NCI-H2171 (cell line): ENCODE results near the gene DPP6.
"Not testable (repeated sequence)": the region's sequence is repeated elsewhere in the genome, so short reads cannot be mapped to it uniquely, and the experiment has no call there.

ENCODE experiments used
- DNase-seq: peaks from one replicate; lab custom pipeline; 2025; lab: John Stamatoyannopoulos, UW

Gene DPP6

GRCh38 chr7:154148791-154149516, 96.8 kb downstream of the DPP6 start:
- not testable (repeated sequence) for DNase-seq

DNA sequence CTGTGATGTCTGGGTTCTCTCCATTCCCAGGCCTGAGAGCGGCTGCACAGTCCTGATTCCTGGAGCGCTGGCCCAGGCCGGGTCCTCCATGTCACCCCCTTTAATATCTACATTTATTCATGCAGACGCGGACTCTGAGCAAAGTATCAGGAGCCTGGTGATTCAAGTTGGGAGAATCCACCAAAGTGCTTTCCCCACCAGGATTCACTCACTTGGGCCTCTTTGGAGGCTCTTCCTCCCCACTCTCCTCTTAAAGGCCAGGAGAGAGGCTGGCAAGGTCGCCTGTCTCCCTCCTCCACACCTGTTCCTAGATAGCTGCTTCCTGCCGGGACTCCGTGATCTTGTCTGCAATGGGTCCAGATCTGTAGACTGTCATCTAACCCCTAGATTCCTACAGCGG, 98.5 kb downstream of the DPP6 start:
- not testable (repeated sequence) for DNase-seq

- not testable (repeated sequence) for DNase-seq
Measured at GRCh38 chr7:154151306-154151705, 99.1 kb downstream of the DPP6 start.

DNA sequence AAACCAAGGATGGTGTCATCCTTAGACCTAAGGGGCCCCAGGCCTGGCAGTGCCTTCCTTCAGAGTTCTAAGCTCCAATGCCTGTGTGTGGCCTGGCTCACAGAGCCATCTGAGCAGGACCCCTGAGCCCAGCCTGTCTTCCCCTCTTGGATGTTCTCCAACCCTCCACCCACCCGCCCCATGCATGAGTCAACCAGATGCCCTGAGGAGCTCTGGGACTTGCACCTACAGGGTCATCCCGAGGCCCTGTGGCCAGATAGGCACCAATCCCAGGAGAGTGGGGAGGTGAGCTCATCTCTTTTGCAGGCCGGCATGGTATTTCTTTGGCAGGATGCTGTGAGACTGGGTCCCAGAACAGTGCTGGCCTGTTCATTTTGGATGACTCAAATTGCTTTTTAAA, 103.7 kb downstream of the DPP6 start:
- not testable (repeated sequence) for DNase-seq

DNA sequence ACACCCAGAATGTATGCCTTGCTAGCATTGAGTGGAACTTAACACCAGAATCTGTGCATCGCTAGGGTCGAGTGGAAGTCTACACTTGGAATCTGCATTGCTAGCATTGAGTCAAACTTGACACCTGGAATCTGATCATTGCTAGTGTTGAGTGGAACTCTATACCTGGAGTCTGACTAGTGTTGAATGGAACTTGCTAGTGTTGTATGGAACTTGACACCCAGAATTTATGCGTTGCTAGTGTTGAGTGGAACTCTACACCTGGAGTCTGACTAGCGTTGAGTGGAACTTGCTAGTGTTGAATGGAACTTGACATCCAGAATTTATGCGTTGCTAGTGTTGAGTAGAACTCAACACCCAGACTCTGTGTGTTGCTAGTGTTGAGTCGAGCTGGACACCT, 110.7 kb downstream of the DPP6 start:
- DNase-seq, result not testable (repeated sequence)

GRCh38 chr7:154163642-154164041, 111.4 kb downstream of the DPP6 start:
- not testable (repeated sequence) for DNase-seq

GRCh38 chr7:154167051-154167450, 114.9 kb downstream of the DPP6 start:
- no peak for DNase-seq

DNA sequence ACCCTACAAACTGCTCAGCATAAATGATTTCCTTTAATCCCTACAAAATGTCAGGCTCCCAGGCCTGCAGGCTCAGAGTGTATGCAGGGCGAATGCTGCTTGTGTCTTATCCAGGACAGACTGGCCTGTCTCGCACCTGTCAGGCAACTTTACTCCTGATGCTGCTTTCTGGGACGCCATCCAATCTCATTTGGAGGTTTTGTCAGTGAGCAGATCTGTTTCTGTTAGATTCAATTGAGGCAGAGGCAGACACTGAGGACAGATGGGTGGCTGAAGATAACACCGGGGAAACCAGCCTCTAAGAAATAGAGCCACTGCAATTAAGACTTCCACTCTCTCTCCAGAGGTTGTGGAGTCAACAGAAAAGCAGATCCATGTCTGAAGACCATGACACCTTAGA, 115.6 kb downstream of the DPP6 start:
- DNase-seq, result no peak

DNA sequence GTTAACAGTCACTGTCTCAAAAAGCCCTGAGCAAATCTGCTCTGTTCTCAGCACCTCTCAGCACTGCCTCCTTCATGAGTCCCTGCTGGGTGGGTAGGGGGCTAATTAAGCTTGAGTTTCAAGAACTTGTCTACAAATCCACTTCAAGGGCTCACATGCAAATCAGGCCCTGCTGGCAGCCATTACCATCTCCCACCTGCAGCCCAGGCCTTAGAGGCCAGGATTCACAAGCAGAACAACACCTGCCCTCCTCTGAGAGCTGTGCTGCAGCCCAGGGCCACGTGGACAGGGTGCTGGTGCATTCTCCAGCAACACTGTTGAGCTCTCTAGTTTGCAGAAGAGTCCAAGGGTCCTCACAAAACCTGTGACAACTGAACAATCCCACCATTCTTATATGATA, 119.2 kb downstream of the DPP6 start:
- DNase-seq, result no peak

DNA sequence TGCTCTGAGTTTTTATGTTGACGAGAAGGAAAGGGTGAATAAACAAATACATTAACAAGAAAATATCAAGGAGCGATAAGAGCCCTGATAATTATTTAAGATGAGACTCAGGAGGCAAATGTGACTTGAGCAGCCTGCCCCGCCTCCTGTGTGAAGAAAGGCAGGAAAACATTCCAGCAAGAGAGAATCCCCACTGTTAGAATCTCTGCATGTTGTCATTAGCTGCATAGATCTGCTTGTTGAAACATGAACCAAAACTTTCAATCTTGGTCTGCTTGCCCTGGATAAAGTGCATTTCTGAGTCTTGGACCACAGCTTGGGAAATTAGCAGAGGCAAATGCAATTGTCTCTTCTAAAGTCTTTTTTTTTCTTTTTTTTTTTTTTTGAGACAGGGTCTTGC, 120.0 kb downstream of the DPP6 start:
- DNase-seq, result no peak

GRCh38 chr7:154177584-154177983, 125.4 kb downstream of the DPP6 start:
- no peak for DNase-seq

- DNase-seq, result no peak
Measured at GRCh38 chr7:154178895-154179294, 126.7 kb downstream of the DPP6 start.

DNA sequence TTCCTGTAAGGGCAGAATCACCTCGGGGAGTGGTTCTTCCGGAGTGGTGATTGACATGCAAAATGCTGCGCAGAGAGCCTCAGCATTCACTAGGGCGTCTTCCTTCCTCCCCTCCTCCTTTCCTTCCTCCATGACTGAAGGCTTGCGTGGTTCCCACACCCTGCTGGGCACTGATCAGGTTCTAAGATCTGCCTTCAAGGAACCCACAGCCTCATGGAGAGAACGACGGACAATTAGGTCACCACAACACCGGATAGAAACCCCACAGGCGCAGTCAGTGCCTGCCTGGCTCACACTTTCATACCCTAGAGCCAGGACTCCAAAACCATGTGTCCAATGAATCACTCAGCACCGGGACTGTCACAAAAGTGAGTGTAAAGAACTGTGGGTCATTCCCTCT, 131.3 kb downstream of the DPP6 start:
- no peak for DNase-seq

GRCh38 chr7:154183946-154184345, 131.7 kb downstream of the DPP6 start:
- no peak for DNase-seq

GRCh38 chr7:154186811-154187210, 134.6 kb downstream of the DPP6 start:
- DNase-seq, result no peak

DNA sequence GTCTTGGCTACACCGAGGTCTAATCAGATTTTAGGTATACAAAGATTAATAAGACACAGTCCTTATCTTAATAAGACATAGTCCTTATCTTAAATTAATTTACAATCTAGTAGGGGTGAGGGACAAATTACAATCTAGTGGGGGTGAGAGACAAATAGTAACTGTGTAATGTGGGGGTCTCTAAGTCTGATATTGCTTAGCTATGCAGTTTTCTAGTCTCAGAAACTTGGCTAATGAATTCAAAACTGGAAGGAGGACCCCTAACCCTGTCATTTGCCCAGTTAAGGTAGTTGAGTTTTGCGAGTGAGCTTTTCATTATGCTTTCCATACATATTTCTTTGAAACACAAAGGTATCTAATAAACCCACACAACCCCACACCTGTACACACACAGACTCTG, 136.1 kb downstream of the DPP6 start:
- DNase-seq, result no peak

GRCh38 chr7:154195266-154195665, 143.1 kb downstream of the DPP6 start:
- no peak for DNase-seq

DNA sequence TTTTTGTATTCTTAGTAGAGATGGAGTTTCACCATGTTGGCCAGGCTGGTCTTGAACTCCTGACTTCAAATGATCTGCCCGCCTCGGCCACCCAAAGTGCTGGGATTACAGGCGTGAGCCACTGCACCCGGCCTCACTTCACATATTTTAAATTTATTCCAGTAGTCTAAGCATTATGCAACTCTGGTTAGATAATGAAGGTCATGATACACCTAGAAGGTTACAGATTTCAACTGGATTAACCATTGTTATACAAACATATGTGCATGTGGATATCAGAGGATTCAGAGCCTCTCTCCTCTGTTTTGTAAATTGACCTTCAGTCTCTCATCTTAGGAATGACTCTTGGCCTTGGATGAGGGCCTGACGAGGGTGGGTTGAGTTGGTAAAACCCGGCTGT, 146.3 kb downstream of the DPP6 start:
- DNase-seq, result no peak

- DNase-seq, result no peak
Measured at GRCh38 chr7:154200241-154200640, 148.0 kb downstream of the DPP6 start.

GRCh38 chr7:154202002-154202401, 149.8 kb downstream of the DPP6 start:
- no peak for DNase-seq

- no peak for DNase-seq
Measured at GRCh38 chr7:154204046-154204445, 151.8 kb downstream of the DPP6 start.

GRCh38 chr7:154212861-154213260, 160.7 kb downstream of the DPP6 start:
- DNase-seq, result no peak

- DNase-seq, result no peak
Measured at GRCh38 chr7:154217688-154218340, 165.6 kb downstream of the DPP6 start.

DNA sequence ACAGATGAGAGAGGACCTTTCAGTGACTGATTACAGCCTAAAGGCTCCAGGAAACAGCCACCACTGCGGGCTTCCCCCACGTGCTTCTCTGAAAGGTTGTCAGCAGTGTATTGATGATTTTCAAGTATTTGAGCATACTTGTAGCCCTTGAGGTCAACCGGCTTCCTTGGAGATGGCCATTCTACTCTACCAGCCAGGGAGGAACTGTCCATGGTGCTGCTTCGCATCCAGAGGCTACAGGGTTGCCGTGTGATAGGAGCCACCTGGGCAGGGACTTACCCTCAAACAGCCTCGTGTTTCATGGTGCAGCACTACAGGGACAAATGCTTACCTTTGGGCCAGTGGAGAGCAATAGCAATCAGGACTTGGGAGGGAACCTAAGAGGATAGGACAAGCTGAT, 179.5 kb downstream of the DPP6 start:
- DNase-seq, result no peak
